SK-N-SH (cell line): ENCODE measurements around the gene GPT2. TPM values are rescaled to one million over a fixed set of nuclear protein-coding genes. Genes with fewer than 3 reads are reported as not detected.

Experiments used
- CTCF ChIA-PET: fragments of 300-600, 350-600 bp; formaldehyde crosslinking; extraction: SDS; loops from one replicate; lab custom pipeline; 2021; lab: Yijun Ruan, JAX
- POLR2A ChIA-PET: fragments of 350-600 bp; sonication (Branson Sonifier 250); formaldehyde crosslinking; extraction: SDS; loops from one replicate; lab custom pipeline; 2020; ENCODE audit warnings: antibody characterized with exemption, inconsistent platforms; lab: Yijun Ruan, JAX
- DNase-seq: peaks from one replicate; pipeline ENCODE4 v3.0.0; 2012
- H2AFZ ChIP-seq: fragments of 200-600 bp; sonication (generic); 2 replicates; pipeline ENCODE4 v1.8.1; 2016; ENCODE audit warnings: antibody characterized with exemption, mild to moderate bottlenecking, low read depth
- H3F3A ChIP-seq: fragments of 200-600 bp; sonication (generic); replicated peaks from 2 replicates; pipeline ENCODE3; 2016; ENCODE audit warnings: antibody characterized with exemption, mild to moderate bottlenecking; ENCODE audit not compliant: insufficient read depth
- H3K27ac ChIP-seq, 2 experiments: fragments of 200-500 bp in 1 of 2; fragments of 200-600 bp in 1 of 2; sonication (Bioruptor generic) in 1 of 2; sonication (generic), shearing (Covaris generic) in 1 of 2; 2 replicates each; pipeline versions ENCODE4 v1.5.1 to v1.6.1; 2014 to 2016; ENCODE audit warnings: low read depth in 2 of 2, inconsistent platforms in 1 of 2, low read length in 1 of 2, mild to moderate bottlenecking in 1 of 2, mixed read lengths in 1 of 2
- H3K27me3 ChIP-seq: fragments of 200-600 bp; sonication (generic), shearing (Covaris generic); 2 replicates; pipeline ENCODE4 v1.6.1; 2016; ENCODE audit warnings: mixed run types; ENCODE audit not compliant: insufficient read depth
- H3K36me3 ChIP-seq, 2 experiments: fragments of 200-500 bp in 1 of 2; fragments of 200-600 bp in 1 of 2; sonication (Bioruptor generic) in 1 of 2; sonication (generic) in 1 of 2; replicated peaks in 1 of 2; 2 replicates each; pipeline versions ENCODE3 to v1.5.1; 2014 to 2016; ENCODE audit warnings: low read length in 1 of 2, mild to moderate bottlenecking in 1 of 2; ENCODE audit not compliant: insufficient read depth in 2 of 2, control insufficient read depth in 1 of 2
- H3K4me1 ChIP-seq, 2 experiments: fragments of 200-500 bp in 1 of 2; fragments of 200-600 bp in 1 of 2; sonication (Bioruptor generic) in 1 of 2; sonication (generic), shearing (Covaris generic) in 1 of 2; 2 replicates each; pipeline versions ENCODE4 v1.5.1 to v1.6.1; 2014 to 2016; ENCODE audit warnings: low read depth in 1 of 2, low read length in 1 of 2, mixed run types in 1 of 2; ENCODE audit not compliant: insufficient read depth in 2 of 2, control insufficient read depth in 1 of 2
- H3K4me2 ChIP-seq: fragments of 200-600 bp; sonication (generic), shearing (Covaris generic); 2 replicates; pipeline ENCODE4 v1.6.1; 2017; ENCODE audit warnings: mixed run types
- H3K4me3 ChIP-seq, 2 experiments: fragments of 200-500 bp in 1 of 2; fragments of 200-600 bp in 1 of 2; sonication (Bioruptor generic) in 1 of 2; sonication (generic), shearing (Covaris generic) in 1 of 2; 2 replicates each; pipeline versions ENCODE4 v1.5.1 to v1.8.1; 2014 to 2016; ENCODE audit warnings: low read depth in 2 of 2, inconsistent platforms in 1 of 2, low read length in 1 of 2, mild to moderate bottlenecking in 1 of 2, mixed read lengths in 1 of 2, moderate library complexity in 1 of 2
- H3K79me2 ChIP-seq: fragments of 200-600 bp; sonication (generic); 2 replicates; pipeline ENCODE4 v1.8.1; 2017; ENCODE audit warnings: mild to moderate bottlenecking; ENCODE audit not compliant: insufficient read depth
- H3K9ac ChIP-seq: fragments of 200-600 bp; sonication (generic); 2 replicates; pipeline ENCODE4 v1.6.1; 2017; ENCODE audit warnings: mixed run types
- H3K9me2 ChIP-seq: fragments of 200-600 bp; sonication (generic); 2 replicates; pipeline ENCODE4 v1.6.1; 2017; ENCODE audit warnings: mixed run types
- H3K9me3 ChIP-seq: fragments of 200-600 bp; sonication (generic); 2 replicates; pipeline ENCODE4 v1.6.1; 2017; ENCODE audit warnings: mixed run types, mild to moderate bottlenecking, moderate library complexity
- H4K20me1 ChIP-seq: fragments of 200-600 bp; sonication (generic); 2 replicates; pipeline ENCODE4 v1.6.1; 2017; ENCODE audit warnings: mild to moderate bottlenecking, mixed run types; ENCODE audit not compliant: insufficient read depth
- CHD2 ChIP-seq: fragments of 150-350 bp; IDR thresholded peaks from 2 replicates; pipeline ENCODE4 v1.6.1; 2018; ENCODE audit warnings: low read length; ENCODE audit not compliant: partially characterized antibody
- CTCF ChIP-seq: fragments of 200-600 bp; sonication (generic); IDR thresholded peaks from 2 replicates; pipeline ENCODE4 v1.6.1; 2017; ENCODE audit warnings: antibody characterized with exemption, mild to moderate bottlenecking, moderate library complexity
- ELF1 ChIP-seq: IDR thresholded peaks from 2 replicates; pipeline ENCODE4 v1.4.0; 2012
- FOXJ3 ChIP-seq: sonication (generic); formaldehyde crosslinking; IDR thresholded peaks from 2 replicates; pipeline ENCODE4 v1.5.1; 2020; ENCODE audit warnings: mild to moderate bottlenecking, missing genetic modification reagents
- FOXM1 ChIP-seq: IDR thresholded peaks from 2 replicates; pipeline ENCODE4 v1.4.0; 2012; ENCODE audit warnings: low read depth, mild to moderate bottlenecking
- GABPA ChIP-seq: IDR thresholded peaks from 2 replicates; pipeline ENCODE4 v1.4.0; 2012; ENCODE audit warnings: low read depth, mild to moderate bottlenecking
- GATA2 ChIP-seq: sonication (generic); formaldehyde crosslinking; IDR thresholded peaks from 2 replicates; pipeline ENCODE4 v1.5.0; 2020; ENCODE audit warnings: mild to moderate bottlenecking, missing genetic modification reagents
- JUND ChIP-seq: IDR thresholded peaks from 2 replicates; pipeline ENCODE4 v1.4.0; 2012
- MAX ChIP-seq: IDR thresholded peaks from 2 replicates; pipeline ENCODE4 v1.4.0; 2012; ENCODE audit warnings: low read depth
- NRF1 ChIP-seq: IDR thresholded peaks from 2 replicates; pipeline ENCODE4 v1.6.1; 2012; ENCODE audit warnings: low read depth, mild to moderate bottlenecking, low read length
- PBX3 ChIP-seq: IDR thresholded peaks from 2 replicates; pipeline ENCODE4; 2012
- POLR2AphosphoS5 ChIP-seq: IDR thresholded peaks from 2 replicates; pipeline ENCODE4 v1.6.1; 2012; ENCODE audit warnings: low read depth, low read length
- RAD21 ChIP-seq: IDR thresholded peaks from 2 replicates; pipeline ENCODE4 v1.6.1; 2012; ENCODE audit warnings: mild to moderate bottlenecking, low read length
- RCOR1 ChIP-seq: fragments of 150-350 bp; IDR thresholded peaks from 2 replicates; pipeline ENCODE4 v1.6.1; 2017; ENCODE audit warnings: antibody characterized with exemption, low read length
- SIN3A ChIP-seq: IDR thresholded peaks from 2 replicates; pipeline ENCODE4 v1.6.1; 2012; ENCODE audit warnings: low read depth, mild to moderate bottlenecking, low read length, moderate library complexity, borderline replicate concordance
- SMC3 ChIP-seq: IDR thresholded peaks from 2 replicates; pipeline ENCODE4 v1.6.1; 2012; ENCODE audit warnings: low read depth, low read length, improper control_type of control experiment
- TAF1 ChIP-seq: IDR thresholded peaks from 2 replicates; pipeline ENCODE4 v1.6.1; 2012; ENCODE audit warnings: low read depth, mild to moderate bottlenecking, low read length, moderate library complexity, borderline replicate concordance
- TCF12 ChIP-seq: IDR thresholded peaks from 2 replicates; pipeline ENCODE4 v1.4.0; 2012
- WGBS: methylation state at CpG from one replicate; pipeline ENCODE4 v1.1.6; 2017; ENCODE audit warnings: low lambda C conversion rate; 5-methylcytosine and 5-hydroxymethylcytosine counted together
- polyA plus RNA-seq, 3 experiments: library from polyadenylated mRNA; depleted of rRNA; stranded (reverse); fragments of >200 nt; gene quantifications; 2 replicates each; pipeline ENCODE4 v1.2.3, GENCODE V29; 2012

The GPT2 gene
- polyA plus RNA-seq (2012; rRNA removed), result 19.9 and 21.9 TPM in 2 replicates
- 13.2 and 17.3 TPM in 2 replicates for polyA plus RNA-seq (2012; cell fraction: cytosol; rRNA removed)
- polyA plus RNA-seq (2012; cell fraction: nucleus; rRNA removed), result 27.2 and 28.5 TPM in 2 replicates

GRCh38 chr16:46883690-46884512, at the start of gene GPT2:
TSS of gene GPT2 (plus strand) at chr16:46884362. CDS start at chr16:46884716, 354 bp downstream.
- no peaks in the 10 kb centered on the region for H3K9me3 ChIP-seq
- H3K36me3 ChIP-seq, result peaks cover 0 to 3% of the 10 kb centered on the region in 2 experiments
- ChIA-PET CTCF (interaction anchor here (0.9 to 5.4 kb wide), 9 partner anchors 7 to 127 kb away, joined by 3 to 27 read pairs (median 4); no protein-coding TSS in a partner anchor), POLR2A (interaction anchor here (0.7 to 1.2 kb wide), 4 partner anchors 10 to 53 kb away, joined by 3 to 6 read pairs (median 4); partner anchors contain the start of gene C16orf87)
- peak; percentile 94 for DNase-seq
- peaks cover 38% of the 10 kb centered on the region for H3K79me2 ChIP-seq
- H3K4me1 ChIP-seq, result peaks cover 11 to 25% of the 10 kb centered on the region in 2 experiments; a peak in 2 of 4 replicates
- H3K9ac ChIP-seq, result peak within 1 kb of the TSS; percentile 73
- H4K20me1 ChIP-seq, result no peaks in the 10 kb centered on the region
- H3K4me3 ChIP-seq, result peak within 1 kb of the TSS; percentile 84 to 88
- TF ChIP-seq PBX3, result no peak
- TF ChIP-seq TAF1, result 0 out of 2 replicates have a peak, but pooled peaks have one; percentile 35
- peak; percentile 23; the same call in 1 of the 2 replicates for TF ChIP-seq GABPA
- peak; percentile 55 for TF ChIP-seq NRF1
- no peak for TF ChIP-seq CTCF
- peak; percentile 33 for TF ChIP-seq CHD2
- no peak for TF ChIP-seq GATA2 (CRISPR knock-in tag)
- TF ChIP-seq SIN3A, result peak; percentile 15; the same call in 1 of the 2 replicates
- no peak for TF ChIP-seq FOXM1
- peak; percentile 74; the same call in 1 of the 2 replicates for TF ChIP-seq POLR2AphosphoS5
- TF ChIP-seq TCF12, result peak; percentile 4; the same call in 1 of the 2 replicates
- TF ChIP-seq RAD21, result no peak
- no peak for TF ChIP-seq ELF1
- no peak for TF ChIP-seq SMC3
- TF ChIP-seq RCOR1, result no peak; the same call in 1 of the 2 replicates
- TF ChIP-seq MAX, result peak; percentile 90
- TF ChIP-seq FOXJ3, result peak; percentile 9; the same call in 1 of the 2 replicates
- no peak for TF ChIP-seq JUND
- 2% methylated on average over 41 of the region's 75 CpGs for WGBS
- H3K27ac ChIP-seq, result peak within 1 kb of the TSS; percentile 58 to 90; a peak in 3 of 4 replicates
- H3K9me2 ChIP-seq, result no peaks in the 10 kb centered on the region
- peak within 1 kb of the TSS; percentile 94 for H3K4me2 ChIP-seq
- peak within 1 kb of the TSS; percentile 96 for H2AFZ ChIP-seq
- H3K27me3 ChIP-seq, result no peaks in the 10 kb centered on the region
- H3F3A ChIP-seq, result no peaks in the 10 kb centered on the region
